PC-9 (cell line): Measurements from ENCODE around the gene NDUFA12.

Experiments
- CTCF ChIP-seq: fragments of 200-600 bp; sonication (generic); conservative IDR thresholded peaks from 2 replicates; pipeline ENCODE4 v1.6.1; 2017; ENCODE audit warnings: mixed run types, antibody characterized with exemption, mild to moderate bottlenecking, moderate library complexity
- EZH2 ChIP-seq: fragments of 200-600 bp; sonication (generic); IDR thresholded peaks from 2 replicates; pipeline ENCODE4 v1.8.0; 2017; ENCODE audit warnings: antibody characterized with exemption, low read depth

GRCh38 chr12:95003921-95004272 is 400 bp upstream of the NDUFA12 start:
- TF ChIP-seq CTCF (no peak), EZH2 (no peak)
